HG02798 (cell line): ENCODE measurements around the gene FKBP5.
"Not testable (repeated sequence)": the region's sequence is repeated elsewhere in the genome, so short reads cannot be mapped to it uniquely, and the experiment has no call there.

Experiments
- ATAC-seq: cut with Tn5 transposase; IDR thresholded peaks from one replicate; pipeline ENCODE4 v1.9.1; 2021; ENCODE audit warnings: mild to moderate bottlenecking; ENCODE audit not compliant: unreplicated experiment, poor library complexity

The FKBP5 gene

GRCh38 chr6:35596448-35597442 lies 92.0 kb downstream of the FKBP5 start:
- no peak for ATAC-seq

GRCh38 chr6:35594503-35595186 lies 94.1 kb downstream of the FKBP5 start:
- no peak for ATAC-seq

- no peak for ATAC-seq
These were observed 96.5 kb downstream of the FKBP5 start for GRCh38 chr6:35592178-35592577.

GRCh38 chr6:35590622-35591066 lies 98.1 kb downstream of the FKBP5 start:
- ATAC-seq, result no peak

GRCh38 chr6:35589904-35590303 lies 98.8 kb downstream of the FKBP5 start:
- ATAC-seq, result no peak

- ATAC-seq, result no peak
These were observed 99.4 kb downstream of the FKBP5 start for GRCh38 chr6:35589201-35589739.

- no peak for ATAC-seq
These were observed 101.5 kb downstream of the FKBP5 start for GRCh38 chr6:35587167-35587566.

- no peak for ATAC-seq
These were observed 102.2 kb downstream of the FKBP5 start for GRCh38 chr6:35586542-35586941.

- ATAC-seq, result no peak
These were observed 103.1 kb downstream of the FKBP5 start for GRCh38 chr6:35585658-35586057.

GRCh38 chr6:35583893-35584688 lies 104.6 kb downstream of the FKBP5 start:
- ATAC-seq, result no peak

- ATAC-seq, result no peak
These were observed 106.4 kb downstream of the FKBP5 start for GRCh38 chr6:35582315-35582714.

- no peak for ATAC-seq
These were observed 107.1 kb downstream of the FKBP5 start for GRCh38 chr6:35581633-35582032.

GRCh38 chr6:35580836-35581235 lies 107.9 kb downstream of the FKBP5 start:
- ATAC-seq, result no peak

- ATAC-seq, result no peak
These were observed 112.0 kb downstream of the FKBP5 start for GRCh38 chr6:35576682-35577081.

- no peak for ATAC-seq
These were observed 115.1 kb downstream of the FKBP5 start for GRCh38 chr6:35573495-35574110.

GRCh38 chr6:35570885-35571330 lies 117.8 kb downstream of the FKBP5 start:
- ATAC-seq, result not testable (repeated sequence)

GRCh38 chr6:35569011-35569461 lies 119.7 kb downstream of the FKBP5 start:
- ATAC-seq, result no peak

GRCh38 chr6:35566794-35567193 lies 121.9 kb downstream of the FKBP5 start:
- no peak for ATAC-seq

- ATAC-seq, result no peak
These were observed 124.0 kb downstream of the FKBP5 start for GRCh38 chr6:35564733-35565132.

- ATAC-seq, result no peak
These were observed 126.7 kb downstream of the FKBP5 start for GRCh38 chr6:35562060-35562459.
